GM23338 (cell line): ENCODE measurements around the gene FAM78B. TPM values are rescaled to one million over a fixed set of nuclear protein-coding genes. Genes with fewer than 3 reads are reported as not detected.

ENCODE experiments used
- ATAC-seq: fragments of 200-7000 bp; cut with Tn5 transposase; 3 replicates; pipeline ENCODE4 v1.9.1; 2020
- DNase-seq: peaks from one replicate; pipeline ENCODE4 v3.0.0-alpha.2; 2015; ENCODE audit warnings: low spot score
- H2AFZ ChIP-seq: fragments of 200-600 bp; sonication (generic); 2 replicates; pipeline ENCODE4 v1.8.0; 2016; ENCODE audit warnings: antibody characterized with exemption, mild to moderate bottlenecking, moderate library complexity
- H3F3A ChIP-seq: fragments of 200-600 bp; sonication (generic); replicated peaks from 2 replicates; pipeline ENCODE4 v1.8.0; 2017; ENCODE audit warnings: antibody characterized with exemption, mixed run types, low read depth
- H3K27ac ChIP-seq: fragments of 200-600 bp; sonication (generic); 2 replicates; pipeline ENCODE4 v1.6.1; 2016; ENCODE audit warnings: low read depth
- H3K27me3 ChIP-seq: fragments of 200-600 bp; sonication (generic); 2 replicates; pipeline ENCODE4 v1.8.0; 2016; ENCODE audit warnings: mild to moderate bottlenecking, mixed run types, moderate library complexity; ENCODE audit not compliant: insufficient read depth
- H3K36me3 ChIP-seq: fragments of 200-600 bp; sonication (generic); 2 replicates; pipeline ENCODE4 v1.8.0; 2016; ENCODE audit warnings: mild to moderate bottlenecking; ENCODE audit not compliant: insufficient read depth
- H3K4me1 ChIP-seq: fragments of 200-600 bp; sonication (generic); 2 replicates; pipeline ENCODE4 v1.8.0; 2016; ENCODE audit warnings: mild to moderate bottlenecking, moderate library complexity; ENCODE audit not compliant: insufficient read depth
- H3K4me2 ChIP-seq: fragments of 200-600 bp; sonication (generic); 2 replicates; pipeline ENCODE4 v1.7.1; 2017; ENCODE audit warnings: mixed run types
- H3K4me3 ChIP-seq: fragments of 200-600 bp; sonication (generic); 2 replicates; pipeline ENCODE4 v1.6.1; 2016; ENCODE audit warnings: mixed run types
- H3K79me2 ChIP-seq: fragments of 200-600 bp; sonication (generic); replicated peaks from 2 replicates; pipeline ENCODE4 v1.8.0; 2017; ENCODE audit warnings: mild to moderate bottlenecking; ENCODE audit not compliant: insufficient read depth
- H3K9me2 ChIP-seq: fragments of 200-600 bp; sonication (generic); 2 replicates; pipeline ENCODE4 v1.8.0; 2017; ENCODE audit not compliant: insufficient read depth
- H4K20me1 ChIP-seq: fragments of 200-600 bp; sonication (generic); replicated peaks from 2 replicates; pipeline ENCODE4 v1.8.0; 2017; ENCODE audit warnings: mild to moderate bottlenecking; ENCODE audit not compliant: insufficient read depth
- H3K27ac Mint-ChIP-seq: 2 replicates; pipeline ENCODE4 v1.8.0; 2020; ENCODE audit warnings: inconsistent platforms, mild to moderate bottlenecking, moderate library complexity, mixed read lengths
- H3K27me3 Mint-ChIP-seq: 3 replicates; pipeline ENCODE4 v1.8.0; 2022; ENCODE audit warnings: low read depth, mild to moderate bottlenecking, moderate library complexity, mixed read lengths, inconsistent platforms; ENCODE audit not compliant: insufficient read depth, poor library complexity
- H3K36me3 Mint-ChIP-seq: 3 replicates; pipeline ENCODE4 v1.8.0; 2021; ENCODE audit warnings: low read depth, mild to moderate bottlenecking, inconsistent platforms, moderate library complexity, mixed read lengths
- H3K4me1 Mint-ChIP-seq: 3 replicates; pipeline ENCODE4 v1.8.0; 2020; ENCODE audit warnings: mild to moderate bottlenecking, inconsistent platforms, mixed read lengths
- H3K4me3 Mint-ChIP-seq: 3 replicates; pipeline ENCODE4 v1.8.0; 2021; ENCODE audit warnings: moderate library complexity, mild to moderate bottlenecking, inconsistent platforms, mixed read lengths
- H3K9me3 Mint-ChIP-seq: 3 replicates; pipeline ENCODE4 v1.8.0; 2020; ENCODE audit warnings: moderate library complexity, mild to moderate bottlenecking, inconsistent platforms, mixed read lengths
- CREB1 ChIP-seq: fragments of 250-450 bp; sonication (Bioruptor Pico); IDR thresholded peaks from 2 replicates; pipeline ENCODE4 v1.5.0; 2020; ENCODE audit warnings: low read depth, mild to moderate bottlenecking, moderate library complexity
- EZH2 ChIP-seq: fragments of 200-600 bp; sonication (generic); IDR thresholded peaks from one replicate; pipeline ENCODE4 v1.8.0; 2017; ENCODE audit warnings: antibody characterized with exemption, mild to moderate bottlenecking, low read depth; ENCODE audit not compliant: unreplicated experiment
- EZH2phosphoT487 ChIP-seq: fragments of 200-600 bp; sonication (generic); IDR thresholded peaks from one replicate; pipeline ENCODE4 v1.8.1; 2018; ENCODE audit warnings: antibody characterized with exemption; ENCODE audit not compliant: unreplicated experiment
- JUNB ChIP-seq: IDR thresholded peaks from one replicate; pipeline ENCODE4 v1.6.1; 2016; ENCODE audit warnings: antibody characterized with exemption; ENCODE audit not compliant: unreplicated experiment
- NANOG ChIP-seq: IDR thresholded peaks from 2 replicates; pipeline ENCODE4 v1.6.1; 2016; ENCODE audit warnings: antibody characterized with exemption, borderline replicate concordance
- POLR2AphosphoS5 ChIP-seq: IDR thresholded peaks from 2 replicates; pipeline ENCODE4 v1.6.1; 2016; ENCODE audit warnings: antibody characterized with exemption, low read depth
- STAT1 ChIP-seq: IDR thresholded peaks from one replicate; pipeline ENCODE4 v1.6.1; 2016; ENCODE audit warnings: antibody characterized with exemption; ENCODE audit not compliant: unreplicated experiment
- ZNF114 ChIP-seq: fragments of 250-450 bp; sonication (Bioruptor Pico); IDR thresholded peaks from 2 replicates; pipeline ENCODE4 v1.5.0; 2020; ENCODE audit warnings: mild to moderate bottlenecking, moderate library complexity
- ZNF331 ChIP-seq: fragments of 250-450 bp; sonication (Bioruptor Pico); IDR thresholded peaks from 2 replicates; pipeline ENCODE4 v1.5.0; 2020; ENCODE audit warnings: low read depth, mild to moderate bottlenecking, moderate library complexity
- polyA plus RNA-seq: library from polyadenylated mRNA; unstranded; fragments of >200 nt; fragmentation: Nextera tagmentation; extraction: Ambion mirVana; gene quantifications from 2 replicates; pipeline ENCODE4 v1.2.1, GENCODE V29; 2016
- total RNA-seq: library from RNA; depleted of rRNA; stranded (reverse); fragments of >200 nt; shearing (Covaris generic); gene quantifications from 2 replicates; pipeline ENCODE4 v1.2.3, GENCODE V29; 2014
- TF ChIP-seq, protein P1 (sequence below): IDR thresholded peaks from one replicate; pipeline ENCODE4 v1.6.1; 2018; ENCODE audit warnings: antibody characterized with exemption; ENCODE audit not compliant: unreplicated experiment
- TF ChIP-seq, protein P2 (sequence below), 2 experiments: fragments of 200-600 bp in 1 of 2; sonication (generic) in 1 of 2; conservative IDR thresholded peaks; 2 replicates each; pipeline versions ENCODE4 v1.5.1 to v1.6.1; 2016 to 2017; ENCODE audit warnings: antibody characterized with exemption in 2 of 2, low read depth in 2 of 2, mild to moderate bottlenecking in 2 of 2, moderate library complexity in 1 of 2
- TF ChIP-seq, protein P3 (sequence below): IDR thresholded peaks from 2 replicates; pipeline ENCODE4 v1.6.1; 2016; ENCODE audit warnings: antibody characterized with exemption
- TF ChIP-seq, protein P4 (sequence below): fragments of 250-450 bp; sonication (Bioruptor Pico); IDR thresholded peaks from 2 replicates; pipeline ENCODE4 v1.5.0; 2020; ENCODE audit warnings: mild to moderate bottlenecking, moderate library complexity

Gene FAM78B
- total and polyA plus RNA-seq, 2 experiments from 2014 or later: 1.6 to 4.6 TPM

DNA sequence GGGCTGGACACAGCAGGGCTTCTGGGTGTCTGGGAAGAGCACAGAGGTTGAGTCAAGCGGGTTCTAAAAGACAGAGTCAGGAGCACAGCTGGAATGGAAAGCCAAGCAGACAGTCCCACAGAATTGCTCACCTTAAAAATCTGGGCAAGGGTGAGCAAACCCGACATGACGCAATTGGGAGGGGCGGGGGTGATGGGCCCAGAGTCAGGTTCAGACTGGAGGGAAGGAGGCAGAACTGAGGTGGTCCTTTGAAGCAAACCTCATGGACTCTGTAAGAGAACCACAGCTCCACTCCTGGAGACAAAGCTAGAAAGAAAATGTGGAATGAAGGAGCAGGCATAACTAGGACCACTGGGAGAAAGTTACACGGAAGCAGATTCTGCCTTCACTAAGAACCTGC is 49.0 kb downstream of the FAM78B start:
- Histone ChIP-seq H3K79me2 (no peaks in the 10 kb centered on the region), H3F3A (no peaks in the 10 kb centered on the region), H3K36me3 (no peaks in the 10 kb centered on the region), H4K20me1 (no peaks in the 10 kb centered on the region), H3K4me3 (no peak overlapping the region), H3K4me2 (no peak overlapping the region), H2AFZ (no peak overlapping the region), H3K4me1 (peaks cover 8% of the 10 kb centered on the region), H3K9me2 (0 out of 2 replicates have a peak, but pooled peaks cover 4% of the 10 kb centered on the region), H3K27ac (no peak overlapping the region), H3K27me3 (no peaks in the 10 kb centered on the region)
- H3K9me3 Mint-ChIP-seq: no peaks in the 10 kb centered on the region
- H3K27me3 Mint-ChIP-seq: no peaks in the 10 kb centered on the region
- no peak overlapping the region for H3K4me3 Mint-ChIP-seq
- DNase-seq (no peak), ATAC-seq (no peak)
- H3K27ac Mint-ChIP-seq: no peak overlapping the region
- H3K4me1 Mint-ChIP-seq: peaks cover 16% of the 10 kb centered on the region
- TF ChIP-seq EZH2phosphoT487 (no peak), NANOG (no peak), ZNF331 (CRISPR knock-in tag) (no peak), JUNB (no peak), POLR2AphosphoS5 (no peak), STAT1 (no peak), CREB1 (CRISPR knock-in tag) (no peak), EZH2 (no peak), ZNF114 (CRISPR knock-in tag) (no peak)
- TF ChIP-seq, protein P1, sequence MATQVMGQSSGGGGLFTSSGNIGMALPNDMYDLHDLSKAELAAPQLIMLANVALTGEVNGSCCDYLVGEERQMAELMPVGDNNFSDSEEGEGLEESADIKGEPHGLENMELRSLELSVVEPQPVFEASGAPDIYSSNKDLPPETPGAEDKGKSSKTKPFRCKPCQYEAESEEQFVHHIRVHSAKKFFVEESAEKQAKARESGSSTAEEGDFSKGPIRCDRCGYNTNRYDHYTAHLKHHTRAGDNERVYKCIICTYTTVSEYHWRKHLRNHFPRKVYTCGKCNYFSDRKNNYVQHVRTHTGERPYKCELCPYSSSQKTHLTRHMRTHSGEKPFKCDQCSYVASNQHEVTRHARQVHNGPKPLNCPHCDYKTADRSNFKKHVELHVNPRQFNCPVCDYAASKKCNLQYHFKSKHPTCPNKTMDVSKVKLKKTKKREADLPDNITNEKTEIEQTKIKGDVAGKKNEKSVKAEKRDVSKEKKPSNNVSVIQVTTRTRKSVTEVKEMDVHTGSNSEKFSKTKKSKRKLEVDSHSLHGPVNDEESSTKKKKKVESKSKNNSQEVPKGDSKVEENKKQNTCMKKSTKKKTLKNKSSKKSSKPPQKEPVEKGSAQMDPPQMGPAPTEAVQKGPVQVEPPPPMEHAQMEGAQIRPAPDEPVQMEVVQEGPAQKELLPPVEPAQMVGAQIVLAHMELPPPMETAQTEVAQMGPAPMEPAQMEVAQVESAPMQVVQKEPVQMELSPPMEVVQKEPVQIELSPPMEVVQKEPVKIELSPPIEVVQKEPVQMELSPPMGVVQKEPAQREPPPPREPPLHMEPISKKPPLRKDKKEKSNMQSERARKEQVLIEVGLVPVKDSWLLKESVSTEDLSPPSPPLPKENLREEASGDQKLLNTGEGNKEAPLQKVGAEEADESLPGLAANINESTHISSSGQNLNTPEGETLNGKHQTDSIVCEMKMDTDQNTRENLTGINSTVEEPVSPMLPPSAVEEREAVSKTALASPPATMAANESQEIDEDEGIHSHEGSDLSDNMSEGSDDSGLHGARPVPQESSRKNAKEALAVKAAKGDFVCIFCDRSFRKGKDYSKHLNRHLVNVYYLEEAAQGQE: no peak
- TF ChIP-seq, protein P2, sequence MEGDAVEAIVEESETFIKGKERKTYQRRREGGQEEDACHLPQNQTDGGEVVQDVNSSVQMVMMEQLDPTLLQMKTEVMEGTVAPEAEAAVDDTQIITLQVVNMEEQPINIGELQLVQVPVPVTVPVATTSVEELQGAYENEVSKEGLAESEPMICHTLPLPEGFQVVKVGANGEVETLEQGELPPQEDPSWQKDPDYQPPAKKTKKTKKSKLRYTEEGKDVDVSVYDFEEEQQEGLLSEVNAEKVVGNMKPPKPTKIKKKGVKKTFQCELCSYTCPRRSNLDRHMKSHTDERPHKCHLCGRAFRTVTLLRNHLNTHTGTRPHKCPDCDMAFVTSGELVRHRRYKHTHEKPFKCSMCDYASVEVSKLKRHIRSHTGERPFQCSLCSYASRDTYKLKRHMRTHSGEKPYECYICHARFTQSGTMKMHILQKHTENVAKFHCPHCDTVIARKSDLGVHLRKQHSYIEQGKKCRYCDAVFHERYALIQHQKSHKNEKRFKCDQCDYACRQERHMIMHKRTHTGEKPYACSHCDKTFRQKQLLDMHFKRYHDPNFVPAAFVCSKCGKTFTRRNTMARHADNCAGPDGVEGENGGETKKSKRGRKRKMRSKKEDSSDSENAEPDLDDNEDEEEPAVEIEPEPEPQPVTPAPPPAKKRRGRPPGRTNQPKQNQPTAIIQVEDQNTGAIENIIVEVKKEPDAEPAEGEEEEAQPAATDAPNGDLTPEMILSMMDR (conservative IDR thresholded peaks at IDR 0.05; ENCODE audit: low read depth in 2 of 2): no peak
- TF ChIP-seq, protein P3, sequence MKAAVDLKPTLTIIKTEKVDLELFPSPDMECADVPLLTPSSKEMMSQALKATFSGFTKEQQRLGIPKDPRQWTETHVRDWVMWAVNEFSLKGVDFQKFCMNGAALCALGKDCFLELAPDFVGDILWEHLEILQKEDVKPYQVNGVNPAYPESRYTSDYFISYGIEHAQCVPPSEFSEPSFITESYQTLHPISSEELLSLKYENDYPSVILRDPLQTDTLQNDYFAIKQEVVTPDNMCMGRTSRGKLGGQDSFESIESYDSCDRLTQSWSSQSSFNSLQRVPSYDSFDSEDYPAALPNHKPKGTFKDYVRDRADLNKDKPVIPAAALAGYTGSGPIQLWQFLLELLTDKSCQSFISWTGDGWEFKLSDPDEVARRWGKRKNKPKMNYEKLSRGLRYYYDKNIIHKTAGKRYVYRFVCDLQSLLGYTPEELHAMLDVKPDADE: no peak
- TF ChIP-seq, protein P4, sequence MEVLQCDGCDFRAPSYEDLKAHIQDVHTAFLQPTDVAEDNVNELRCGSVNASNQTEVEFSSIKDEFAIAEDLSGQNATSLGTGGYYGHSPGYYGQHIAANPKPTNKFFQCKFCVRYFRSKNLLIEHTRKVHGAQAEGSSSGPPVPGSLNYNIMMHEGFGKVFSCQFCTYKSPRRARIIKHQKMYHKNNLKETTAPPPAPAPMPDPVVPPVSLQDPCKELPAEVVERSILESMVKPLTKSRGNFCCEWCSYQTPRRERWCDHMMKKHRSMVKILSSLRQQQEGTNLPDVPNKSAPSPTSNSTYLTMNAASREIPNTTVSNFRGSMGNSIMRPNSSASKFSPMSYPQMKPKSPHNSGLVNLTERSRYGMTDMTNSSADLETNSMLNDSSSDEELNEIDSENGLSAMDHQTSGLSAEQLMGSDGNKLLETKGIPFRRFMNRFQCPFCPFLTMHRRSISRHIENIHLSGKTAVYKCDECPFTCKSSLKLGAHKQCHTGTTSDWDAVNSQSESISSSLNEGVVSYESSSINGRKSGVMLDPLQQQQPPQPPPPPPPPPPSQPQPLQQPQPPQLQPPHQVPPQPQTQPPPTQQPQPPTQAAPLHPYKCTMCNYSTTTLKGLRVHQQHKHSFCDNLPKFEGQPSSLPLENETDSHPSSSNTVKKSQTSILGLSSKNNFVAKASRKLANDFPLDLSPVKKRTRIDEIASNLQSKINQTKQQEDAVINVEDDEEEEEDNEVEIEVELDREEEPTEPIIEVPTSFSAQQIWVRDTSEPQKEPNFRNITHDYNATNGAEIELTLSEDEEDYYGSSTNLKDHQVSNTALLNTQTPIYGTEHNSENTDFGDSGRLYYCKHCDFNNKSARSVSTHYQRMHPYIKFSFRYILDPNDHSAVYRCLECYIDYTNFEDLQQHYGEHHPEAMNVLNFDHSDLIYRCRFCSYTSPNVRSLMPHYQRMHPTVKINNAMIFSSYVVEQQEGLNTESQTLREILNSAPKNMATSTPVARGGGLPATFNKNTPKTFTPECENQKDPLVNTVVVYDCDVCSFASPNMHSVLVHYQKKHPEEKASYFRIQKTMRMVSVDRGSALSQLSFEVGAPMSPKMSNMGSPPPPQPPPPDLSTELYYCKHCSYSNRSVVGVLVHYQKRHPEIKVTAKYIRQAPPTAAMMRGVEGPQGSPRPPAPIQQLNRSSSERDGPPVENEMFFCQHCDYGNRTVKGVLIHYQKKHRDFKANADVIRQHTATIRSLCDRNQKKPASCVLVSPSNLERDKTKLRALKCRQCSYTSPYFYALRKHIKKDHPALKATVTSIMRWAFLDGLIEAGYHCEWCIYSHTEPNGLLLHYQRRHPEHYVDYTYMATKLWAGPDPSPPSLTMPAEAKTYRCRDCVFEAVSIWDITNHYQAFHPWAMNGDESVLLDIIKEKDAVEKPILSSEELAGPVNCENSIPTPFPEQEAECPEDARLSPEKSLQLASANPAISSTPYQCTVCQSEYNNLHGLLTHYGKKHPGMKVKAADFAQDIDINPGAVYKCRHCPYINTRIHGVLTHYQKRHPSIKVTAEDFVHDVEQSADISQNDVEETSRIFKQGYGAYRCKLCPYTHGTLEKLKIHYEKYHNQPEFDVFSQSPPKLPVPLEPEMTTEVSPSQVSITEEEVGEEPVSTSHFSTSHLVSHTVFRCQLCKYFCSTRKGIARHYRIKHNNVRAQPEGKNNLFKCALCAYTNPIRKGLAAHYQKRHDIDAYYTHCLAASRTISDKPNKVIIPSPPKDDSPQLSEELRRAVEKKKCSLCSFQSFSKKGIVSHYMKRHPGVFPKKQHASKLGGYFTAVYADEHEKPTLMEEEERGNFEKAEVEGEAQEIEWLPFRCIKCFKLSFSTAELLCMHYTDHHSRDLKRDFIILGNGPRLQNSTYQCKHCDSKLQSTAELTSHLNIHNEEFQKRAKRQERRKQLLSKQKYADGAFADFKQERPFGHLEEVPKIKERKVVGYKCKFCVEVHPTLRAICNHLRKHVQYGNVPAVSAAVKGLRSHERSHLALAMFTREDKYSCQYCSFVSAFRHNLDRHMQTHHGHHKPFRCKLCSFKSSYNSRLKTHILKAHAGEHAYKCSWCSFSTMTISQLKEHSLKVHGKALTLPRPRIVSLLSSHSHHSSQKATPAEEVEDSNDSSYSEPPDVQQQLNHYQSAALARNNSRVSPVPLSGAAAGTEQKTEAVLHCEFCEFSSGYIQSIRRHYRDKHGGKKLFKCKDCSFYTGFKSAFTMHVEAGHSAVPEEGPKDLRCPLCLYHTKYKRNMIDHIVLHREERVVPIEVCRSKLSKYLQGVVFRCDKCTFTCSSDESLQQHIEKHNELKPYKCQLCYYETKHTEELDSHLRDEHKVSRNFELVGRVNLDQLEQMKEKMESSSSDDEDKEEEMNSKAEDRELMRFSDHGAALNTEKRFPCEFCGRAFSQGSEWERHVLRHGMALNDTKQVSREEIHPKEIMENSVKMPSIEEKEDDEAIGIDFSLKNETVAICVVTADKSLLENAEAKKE (CRISPR knock-in tag): no peak
- no peaks in the 10 kb centered on the region for H3K36me3 Mint-ChIP-seq
